ENCODE results near the gene MAST4.

MAST4 gene

GRCh38 chr5:67129768-67130167, 533.6 kb downstream of the MAST4 start:
- H3K4me1 ChIP-seq (ENCODE audit: control extremely low read depth in 1 of 4, control insufficient read depth in 4 of 4, insufficient read depth in 4 of 4, low read length in 3 of 4) = no peaks in the 10 kb centered on the region
- ChIA-PET CTCF (interaction anchor here (0.6 to 1.8 kb wide), 4 partner anchors 17 to 943 kb away, joined by 3 to 7 read pairs (median 3); no protein-coding TSS in a partner anchor), POLR2A (no interaction called here)
- H3K4me3 ChIP-seq (ENCODE audit: control insufficient read depth in 1 of 7, extremely low read depth in 1 of 7, insufficient read depth in 4 of 7, low read depth in 2 of 7, low read length in 6 of 7) = no peak overlapping the region
- no peaks in the 10 kb centered on the region for H3K9me3 ChIP-seq (ENCODE audit: control extremely low read depth in 1 of 5, control insufficient read depth in 4 of 5, insufficient read depth in 2 of 5, low read depth in 1 of 5, low read length in 4 of 5)
- H3K27me3 ChIP-seq (replicated peaks in 2 of 5; ENCODE audit: control insufficient read depth in 4 of 5, insufficient read depth in 5 of 5, low read length in 4 of 5) = no peaks in the 10 kb centered on the region
- H3K36me3 ChIP-seq (ENCODE audit: control insufficient read depth in 4 of 4, insufficient read depth in 4 of 4, low read length in 3 of 4) = peaks cover 3 to 32% (median 12%) of the 10 kb centered on the region in 4 experiments
- no peak overlapping the region for H3K27ac ChIP-seq (ENCODE audit: insufficient read depth in 1 of 2, low read depth in 1 of 2, low read length in 2 of 2, poor library complexity in 1 of 2, severe bottlenecking in 2 of 2)
- 86% methylated on average over 1 of the region's 2 CpGs for WGBS (ENCODE audit: insufficient coverage)
- DNase-seq = no peak

GRCh38 chr5:67133217-67133616, 537.0 kb downstream of the MAST4 start:
- DNase-seq = no peak
- CTCF ChIA-PET = interaction anchor here (0.7 to 1.8 kb wide), 4 partner anchors 12 to 77 kb away, joined by 3 to 6 read pairs (median 4); no protein-coding TSS in a partner anchor
- 50% methylated on average over 2 of the region's 2 CpGs for WGBS (ENCODE audit: insufficient coverage)
- H3K9me3 ChIP-seq (ENCODE audit: control extremely low read depth in 1 of 5, control insufficient read depth in 4 of 5, insufficient read depth in 2 of 5, low read depth in 1 of 5, low read length in 4 of 5) = no peaks in the 10 kb centered on the region
- H3K27ac ChIP-seq (ENCODE audit: insufficient read depth in 1 of 2, low read depth in 1 of 2, low read length in 2 of 2, poor library complexity in 1 of 2, severe bottlenecking in 2 of 2) = no peak overlapping the region
- H3K36me3 ChIP-seq (ENCODE audit: control insufficient read depth in 4 of 4, insufficient read depth in 4 of 4, low read length in 3 of 4) = peaks cover 7 to 53% (median 21%) of the 10 kb centered on the region in 4 experiments
- POLR2A ChIA-PET = no interaction called here
- H3K4me1 ChIP-seq (ENCODE audit: control extremely low read depth in 1 of 4, control insufficient read depth in 4 of 4, insufficient read depth in 4 of 4, low read length in 3 of 4) = no peaks in the 10 kb centered on the region
- no peak overlapping the region for H3K4me3 ChIP-seq (ENCODE audit: control insufficient read depth in 1 of 7, extremely low read depth in 1 of 7, insufficient read depth in 4 of 7, low read depth in 2 of 7, low read length in 6 of 7)
- H3K27me3 ChIP-seq (replicated peaks in 2 of 5; ENCODE audit: control insufficient read depth in 4 of 5, insufficient read depth in 5 of 5, low read length in 4 of 5) = no peaks in the 10 kb centered on the region

- Histone ChIP-seq H3K9me3 (ENCODE audit: control extremely low read depth in 1 of 5, control insufficient read depth in 4 of 5, insufficient read depth in 2 of 5, low read depth in 1 of 5, low read length in 4 of 5) (no peaks in the 10 kb centered on the region), H3K36me3 (ENCODE audit: control insufficient read depth in 4 of 4, insufficient read depth in 4 of 4, low read length in 3 of 4) (peaks cover 7 to 53% (median 21%) of the 10 kb centered on the region in 4 experiments), H3K27ac (ENCODE audit: insufficient read depth in 1 of 2, low read depth in 1 of 2, low read length in 2 of 2, poor library complexity in 1 of 2, severe bottlenecking in 2 of 2) (no peak overlapping the region), H3K27me3 (replicated peaks in 2 of 5; ENCODE audit: control insufficient read depth in 4 of 5, insufficient read depth in 5 of 5, low read length in 4 of 5) (no peaks in the 10 kb centered on the region), H3K4me1 (ENCODE audit: control extremely low read depth in 1 of 4, control insufficient read depth in 4 of 4, insufficient read depth in 4 of 4, low read length in 3 of 4) (no peaks in the 10 kb centered on the region), H3K4me3 (ENCODE audit: control insufficient read depth in 1 of 7, extremely low read depth in 1 of 7, insufficient read depth in 4 of 7, low read depth in 2 of 7, low read length in 6 of 7) (no peak overlapping the region)
- DNase-seq = no peak
- ChIA-PET CTCF (interaction anchor here (0.7 to 1.8 kb wide), 3 partner anchors 11 to 76 kb away, joined by 3 to 6 read pairs (median 4); no protein-coding TSS in a partner anchor), POLR2A (no interaction called here)
- WGBS (ENCODE audit: insufficient coverage) = no CpG with 5 or more reads among the region's 3 CpGs
Measured at GRCh38 chr5:67133776-67134175, 537.6 kb downstream of the MAST4 start.

- DNase-seq = no peak
- WGBS (ENCODE audit: insufficient coverage) = 96% methylated on average over 4 of the region's 6 CpGs
- POLR2A ChIA-PET = no interaction called here
- no peak overlapping the region for H3K4me3 ChIP-seq (ENCODE audit: control insufficient read depth in 1 of 7, extremely low read depth in 1 of 7, insufficient read depth in 4 of 7, low read depth in 2 of 7, low read length in 6 of 7)
- H3K27ac ChIP-seq (ENCODE audit: insufficient read depth in 1 of 2, low read depth in 1 of 2, low read length in 2 of 2, poor library complexity in 1 of 2, severe bottlenecking in 2 of 2) = no peak overlapping the region
- H3K4me1 ChIP-seq (ENCODE audit: control extremely low read depth in 1 of 4, control insufficient read depth in 4 of 4, insufficient read depth in 4 of 4, low read length in 3 of 4) = no peaks in the 10 kb centered on the region
- H3K27me3 ChIP-seq (replicated peaks in 2 of 5; ENCODE audit: control insufficient read depth in 4 of 5, insufficient read depth in 5 of 5, low read length in 4 of 5) = no peaks in the 10 kb centered on the region
- CTCF ChIA-PET = interaction anchor here (0.7 to 1.2 kb wide), 3 partner anchors 9 to 31 kb away, joined by 3 to 4 read pairs (median 3); no protein-coding TSS in a partner anchor
- peaks cover 7 to 53% (median 23%) of the 10 kb centered on the region in 4 experiments for H3K36me3 ChIP-seq (ENCODE audit: control insufficient read depth in 4 of 4, insufficient read depth in 4 of 4, low read length in 3 of 4)
- H3K9me3 ChIP-seq (ENCODE audit: control extremely low read depth in 1 of 5, control insufficient read depth in 4 of 5, insufficient read depth in 2 of 5, low read depth in 1 of 5, low read length in 4 of 5) = no peaks in the 10 kb centered on the region
Measured at GRCh38 chr5:67135381-67135984, 539.3 kb downstream of the MAST4 start.

- ChIA-PET POLR2A (no interaction called here), CTCF (interaction anchor here (0.9 to 2.4 kb wide), 2 partner anchors 11 to 37 kb away, joined by 3 to 9 read pairs; no protein-coding TSS in a partner anchor)
- DNase-seq = no peak
- no peaks in the 10 kb centered on the region for H3K4me1 ChIP-seq (ENCODE audit: control extremely low read depth in 1 of 4, control insufficient read depth in 4 of 4, insufficient read depth in 4 of 4, low read length in 3 of 4)
- peaks cover 6 to 66% (median 31%) of the 10 kb centered on the region in 4 experiments for H3K36me3 ChIP-seq (ENCODE audit: control insufficient read depth in 4 of 4, insufficient read depth in 4 of 4, low read length in 3 of 4)
- H3K9me3 ChIP-seq (ENCODE audit: control extremely low read depth in 1 of 5, control insufficient read depth in 4 of 5, insufficient read depth in 2 of 5, low read depth in 1 of 5, low read length in 4 of 5) = no peaks in the 10 kb centered on the region
- H3K4me3 ChIP-seq (ENCODE audit: control insufficient read depth in 1 of 7, extremely low read depth in 1 of 7, insufficient read depth in 4 of 7, low read depth in 2 of 7, low read length in 6 of 7) = no peak overlapping the region
- H3K27me3 ChIP-seq (replicated peaks in 2 of 5; ENCODE audit: control insufficient read depth in 4 of 5, insufficient read depth in 5 of 5, low read length in 4 of 5) = no peaks in the 10 kb centered on the region
- no peak overlapping the region for H3K27ac ChIP-seq (ENCODE audit: insufficient read depth in 1 of 2, low read depth in 1 of 2, low read length in 2 of 2, poor library complexity in 1 of 2, severe bottlenecking in 2 of 2)
- WGBS (ENCODE audit: insufficient coverage) = 100% methylated on average over 5 of the region's 5 CpGs
Measured at GRCh38 chr5:67139030-67139429, 542.8 kb downstream of the MAST4 start.

- Histone ChIP-seq H3K27me3 (replicated peaks in 2 of 5; ENCODE audit: control insufficient read depth in 4 of 5, insufficient read depth in 5 of 5, low read length in 4 of 5) (no peaks in the 10 kb centered on the region), H3K27ac (ENCODE audit: insufficient read depth in 1 of 2, low read depth in 1 of 2, low read length in 2 of 2, poor library complexity in 1 of 2, severe bottlenecking in 2 of 2) (peak overlapping the region in 1 of 2 experiments; percentile 6), H3K4me1 (ENCODE audit: control extremely low read depth in 1 of 4, control insufficient read depth in 4 of 4, insufficient read depth in 4 of 4, low read length in 3 of 4) (no peaks in the 10 kb centered on the region), H3K9me3 (ENCODE audit: control extremely low read depth in 1 of 5, control insufficient read depth in 4 of 5, insufficient read depth in 2 of 5, low read depth in 1 of 5, low read length in 4 of 5) (no peaks in the 10 kb centered on the region), H3K4me3 (ENCODE audit: control insufficient read depth in 1 of 7, extremely low read depth in 1 of 7, insufficient read depth in 4 of 7, low read depth in 2 of 7, low read length in 6 of 7) (no peak overlapping the region), H3K36me3 (ENCODE audit: control insufficient read depth in 4 of 4, insufficient read depth in 4 of 4, low read length in 3 of 4) (peaks cover 6 to 72% (median 32%) of the 10 kb centered on the region in 4 experiments)
- no peak for DNase-seq
- ChIA-PET CTCF (interaction anchor here (2.4 kb wide), 1 partner anchor 10 kb away, joined by 9 read pairs; no protein-coding TSS in a partner anchor), POLR2A (no interaction called here)
- 100% methylated on average over 2 of the region's 4 CpGs for WGBS (ENCODE audit: insufficient coverage)
Measured at GRCh38 chr5:67140413-67140812, 544.2 kb downstream of the MAST4 start.

- peak in 2 of 3 donors; percentile 15 to 32 for DNase-seq
- H3K4me3 ChIP-seq (ENCODE audit: control insufficient read depth in 1 of 7, extremely low read depth in 1 of 7, insufficient read depth in 4 of 7, low read depth in 2 of 7, low read length in 6 of 7) = no peak overlapping the region
- peaks cover 4 to 71% (median 32%) of the 10 kb centered on the region in 4 experiments for H3K36me3 ChIP-seq (ENCODE audit: control insufficient read depth in 4 of 4, insufficient read depth in 4 of 4, low read length in 3 of 4)
- POLR2A ChIA-PET = no interaction called here
- H3K9me3 ChIP-seq (ENCODE audit: control extremely low read depth in 1 of 5, control insufficient read depth in 4 of 5, insufficient read depth in 2 of 5, low read depth in 1 of 5, low read length in 4 of 5) = no peaks in the 10 kb centered on the region
- CTCF ChIA-PET = no interaction called here
- H3K27ac ChIP-seq (ENCODE audit: insufficient read depth in 1 of 2, low read depth in 1 of 2, low read length in 2 of 2, poor library complexity in 1 of 2, severe bottlenecking in 2 of 2) = no peak overlapping the region
- no peaks in the 10 kb centered on the region for H3K4me1 ChIP-seq (ENCODE audit: control extremely low read depth in 1 of 4, control insufficient read depth in 4 of 4, insufficient read depth in 4 of 4, low read length in 3 of 4)
- H3K27me3 ChIP-seq (replicated peaks in 2 of 5; ENCODE audit: control insufficient read depth in 4 of 5, insufficient read depth in 5 of 5, low read length in 4 of 5) = no peaks in the 10 kb centered on the region
Measured at GRCh38 chr5:67141644-67142043, 545.5 kb downstream of the MAST4 start.
